Upper lobe of right lung (tissue), 1 donor: ENCODE results near the gene ADAP1. TPM values are rescaled to one million over a fixed set of nuclear protein-coding genes. Genes with fewer than 3 reads are reported as not detected.
"Not testable (repeated sequence)": the region's sequence is repeated elsewhere in the genome, so short reads cannot be mapped to it uniquely, and the experiment has no call there.

Source experiments
- ATAC-seq: fragments of 200-7000 bp; cut with Tn5 transposase; one replicate; pipeline ENCODE4 v1.9.1; 2020; ENCODE audit warnings: mild to moderate bottlenecking, moderate library complexity
- DNase-seq: peaks from one replicate; pipeline ENCODE4 v3.0.0-alpha.2; 2020
- H3K27ac ChIP-seq: fragments of 200-600 bp; one replicate; pipeline ENCODE4 v1.8.0; 2022
- H3K27me3 ChIP-seq: fragments of 200-600 bp; one replicate; pipeline ENCODE4 v1.8.0; 2022; ENCODE audit warnings: mild to moderate bottlenecking
- H3K36me3 ChIP-seq: fragments of 200-600 bp; one replicate; pipeline ENCODE4 v1.8.0; 2022
- H3K4me1 ChIP-seq: fragments of 200-600 bp; one replicate; pipeline ENCODE4 v1.8.0; 2022
- H3K4me3 ChIP-seq: fragments of 200-600 bp; one replicate; pipeline ENCODE4 v1.8.0; 2022; ENCODE audit warnings: mild to moderate bottlenecking
- H3K9me3 ChIP-seq: fragments of 200-600 bp; one replicate; pipeline ENCODE4 v1.8.0; 2022
- intact Hi-C: fragments of 100-400 bp; cut with DNase I; formaldehyde crosslinking; loops from one replicate; pipeline ENCODE4 v1.11.0; 2022
- total RNA-seq: library from RNA; stranded (reverse); fragmentation: NEBNext Ultra II Directional; extraction: Animal tissue kit (Norgen Biotek cat#: 25700); gene quantifications from one replicate; pipeline ENCODE4 v1.2.1, GENCODE V29; 2021
- TF ChIP-seq, protein P1 (sequence below): fragments of 200-600 bp; IDR thresholded peaks from one replicate; pipeline ENCODE4 v1.8.0; 2022; ENCODE audit warnings: antibody characterized with exemption
- donor health status: DM: no; HTN: yes; CAD: no; lungs with severe emphysema.

Gene ADAP1
- total RNA-seq, 1 donor from 2014 or later = 30.7 TPM

DNA sequence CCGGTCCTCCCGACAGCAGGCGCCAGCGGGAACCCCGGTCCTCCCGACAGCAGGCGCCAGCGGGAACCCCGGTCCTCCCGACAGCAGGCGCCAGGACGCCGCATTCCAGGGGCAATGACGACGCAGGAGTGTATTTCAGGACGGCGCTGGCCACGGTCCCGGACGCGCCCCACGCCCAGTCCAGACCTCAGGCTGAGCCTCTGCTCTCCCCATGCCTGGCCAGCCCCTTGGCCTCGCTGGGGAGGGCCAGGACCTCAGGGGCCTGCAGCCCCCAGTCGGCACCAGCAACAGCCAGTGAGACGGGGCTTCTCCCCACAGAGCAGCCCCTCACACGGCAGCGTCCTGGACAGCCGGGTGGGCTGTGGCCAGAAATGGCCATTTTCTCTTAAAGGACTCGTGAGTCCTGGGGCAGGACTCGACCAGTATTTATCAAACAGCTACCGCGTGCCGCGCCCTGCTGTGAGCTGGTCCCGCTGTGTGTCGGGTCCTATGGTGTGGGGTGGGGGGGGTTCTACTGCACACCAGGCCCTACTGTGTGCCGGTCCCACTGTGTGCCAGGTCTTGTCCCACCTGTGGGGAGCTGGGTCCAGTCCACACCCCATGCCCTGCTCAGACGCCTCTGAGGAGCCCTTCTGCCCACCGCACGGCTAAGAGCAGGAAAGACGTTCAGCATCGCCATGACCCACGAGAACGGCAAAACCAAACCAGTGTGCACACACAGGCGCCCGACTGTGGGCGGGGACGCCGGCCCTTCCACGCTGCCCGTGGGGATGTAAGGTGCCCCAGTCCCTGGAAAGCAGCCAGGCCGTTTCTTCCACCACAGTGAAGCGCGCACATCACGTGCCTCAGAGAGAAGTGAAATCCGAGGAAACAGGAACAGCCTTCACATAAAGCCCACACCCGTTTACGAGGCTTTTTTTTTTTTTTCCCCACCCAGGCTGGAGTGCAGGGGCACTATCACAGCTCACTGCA lies 44.8 kb downstream of the ADAP1 start:
- TF ChIP-seq, protein P1, sequence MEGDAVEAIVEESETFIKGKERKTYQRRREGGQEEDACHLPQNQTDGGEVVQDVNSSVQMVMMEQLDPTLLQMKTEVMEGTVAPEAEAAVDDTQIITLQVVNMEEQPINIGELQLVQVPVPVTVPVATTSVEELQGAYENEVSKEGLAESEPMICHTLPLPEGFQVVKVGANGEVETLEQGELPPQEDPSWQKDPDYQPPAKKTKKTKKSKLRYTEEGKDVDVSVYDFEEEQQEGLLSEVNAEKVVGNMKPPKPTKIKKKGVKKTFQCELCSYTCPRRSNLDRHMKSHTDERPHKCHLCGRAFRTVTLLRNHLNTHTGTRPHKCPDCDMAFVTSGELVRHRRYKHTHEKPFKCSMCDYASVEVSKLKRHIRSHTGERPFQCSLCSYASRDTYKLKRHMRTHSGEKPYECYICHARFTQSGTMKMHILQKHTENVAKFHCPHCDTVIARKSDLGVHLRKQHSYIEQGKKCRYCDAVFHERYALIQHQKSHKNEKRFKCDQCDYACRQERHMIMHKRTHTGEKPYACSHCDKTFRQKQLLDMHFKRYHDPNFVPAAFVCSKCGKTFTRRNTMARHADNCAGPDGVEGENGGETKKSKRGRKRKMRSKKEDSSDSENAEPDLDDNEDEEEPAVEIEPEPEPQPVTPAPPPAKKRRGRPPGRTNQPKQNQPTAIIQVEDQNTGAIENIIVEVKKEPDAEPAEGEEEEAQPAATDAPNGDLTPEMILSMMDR = no peak
- intact Hi-C loops = no loop called here
- Histone ChIP-seq H3K36me3 (no peaks in the 10 kb centered on the region), H3K4me1 (peaks cover 6% of the 10 kb centered on the region), H3K9me3 (no peaks in the 10 kb centered on the region), H3K4me3 (peak overlapping the region; percentile 30), H3K27me3 (no peaks in the 10 kb centered on the region), H3K27ac (no peak overlapping the region)
- ATAC-seq (peak; percentile 68), DNase-seq (peak; percentile 88)

DNA sequence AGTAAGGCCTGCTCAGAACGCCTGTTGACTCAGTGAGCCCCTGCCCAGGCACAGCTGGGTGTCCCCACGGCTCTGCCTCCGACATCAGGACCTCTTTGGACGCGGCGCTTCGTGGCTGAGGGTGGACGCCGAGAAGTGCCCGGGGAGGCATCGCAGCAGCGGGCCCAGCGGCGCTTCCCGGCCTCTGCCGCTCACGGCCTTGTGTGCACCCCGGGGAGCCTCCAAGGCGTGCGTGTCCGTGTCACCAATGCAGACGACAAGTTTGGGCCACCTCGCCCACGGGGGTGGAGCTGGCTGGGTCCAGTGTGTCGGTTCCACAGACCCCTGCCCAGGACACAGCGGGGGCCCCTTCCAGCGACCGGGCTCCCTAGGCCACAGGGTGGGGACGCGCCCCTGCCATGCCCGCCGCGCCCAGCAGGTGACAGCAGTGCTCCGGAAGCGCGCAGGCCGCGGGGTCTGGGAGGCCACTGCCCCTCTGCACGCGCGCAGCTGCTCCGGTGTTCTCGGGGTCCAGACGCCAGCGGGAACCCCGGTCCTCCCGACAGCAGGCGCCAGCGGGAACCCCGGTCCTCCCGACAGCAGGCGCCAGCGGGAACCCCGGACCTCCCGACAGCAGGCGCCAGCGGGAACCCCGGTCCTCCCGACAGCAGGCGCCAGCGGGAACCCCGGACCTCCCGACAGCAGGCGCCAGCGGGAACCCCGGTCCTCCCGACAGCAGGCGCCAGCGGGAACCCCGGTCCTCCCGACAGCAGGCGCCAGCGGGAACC lies 45.7 kb downstream of the ADAP1 start:
- intact Hi-C loops, H3K9me3 ChIP-seq, H3K36me3 ChIP-seq, H3K27me3 ChIP-seq, H3K4me1 ChIP-seq, H3K27ac ChIP-seq: not testable (repeated sequence)
- ATAC-seq (peak; percentile 78), DNase-seq (peak; percentile 82)
- H3K4me3 ChIP-seq = peak overlapping the region; percentile 30
- TF ChIP-seq, protein P1 = peak; percentile 66

DNA sequence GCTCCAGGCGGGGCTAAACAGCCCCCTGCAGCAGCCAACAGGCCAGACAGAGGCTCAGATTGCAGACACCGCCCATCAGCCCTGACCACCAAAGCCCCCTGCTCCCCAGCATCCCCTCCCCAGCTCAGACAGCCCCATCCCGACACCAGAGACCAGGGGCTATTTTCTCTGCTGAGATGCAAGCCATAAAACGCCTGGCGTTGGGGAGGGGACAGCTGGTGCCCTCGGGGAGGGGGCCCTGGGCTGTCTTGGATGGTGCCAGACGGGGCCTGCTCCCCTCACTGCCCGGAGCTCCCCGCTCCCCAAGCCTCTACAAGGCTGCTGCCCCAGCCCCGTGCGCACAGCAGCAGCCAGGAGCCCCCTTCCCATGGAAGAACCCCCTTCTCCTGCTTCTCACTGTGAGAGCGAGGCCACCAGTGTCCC lies 46.3 kb downstream of the ADAP1 start:
- Histone ChIP-seq H3K4me1 (peaks cover 6% of the 10 kb centered on the region), H3K27me3 (no peaks in the 10 kb centered on the region), H3K4me3 (no peak overlapping the region), H3K27ac (no peak overlapping the region), H3K36me3 (no peaks in the 10 kb centered on the region), H3K9me3 (no peaks in the 10 kb centered on the region)
- DNase-seq (no peak), ATAC-seq (no peak)
- intact Hi-C loops = no loop called here
- TF ChIP-seq, protein P1 = no peak

DNA sequence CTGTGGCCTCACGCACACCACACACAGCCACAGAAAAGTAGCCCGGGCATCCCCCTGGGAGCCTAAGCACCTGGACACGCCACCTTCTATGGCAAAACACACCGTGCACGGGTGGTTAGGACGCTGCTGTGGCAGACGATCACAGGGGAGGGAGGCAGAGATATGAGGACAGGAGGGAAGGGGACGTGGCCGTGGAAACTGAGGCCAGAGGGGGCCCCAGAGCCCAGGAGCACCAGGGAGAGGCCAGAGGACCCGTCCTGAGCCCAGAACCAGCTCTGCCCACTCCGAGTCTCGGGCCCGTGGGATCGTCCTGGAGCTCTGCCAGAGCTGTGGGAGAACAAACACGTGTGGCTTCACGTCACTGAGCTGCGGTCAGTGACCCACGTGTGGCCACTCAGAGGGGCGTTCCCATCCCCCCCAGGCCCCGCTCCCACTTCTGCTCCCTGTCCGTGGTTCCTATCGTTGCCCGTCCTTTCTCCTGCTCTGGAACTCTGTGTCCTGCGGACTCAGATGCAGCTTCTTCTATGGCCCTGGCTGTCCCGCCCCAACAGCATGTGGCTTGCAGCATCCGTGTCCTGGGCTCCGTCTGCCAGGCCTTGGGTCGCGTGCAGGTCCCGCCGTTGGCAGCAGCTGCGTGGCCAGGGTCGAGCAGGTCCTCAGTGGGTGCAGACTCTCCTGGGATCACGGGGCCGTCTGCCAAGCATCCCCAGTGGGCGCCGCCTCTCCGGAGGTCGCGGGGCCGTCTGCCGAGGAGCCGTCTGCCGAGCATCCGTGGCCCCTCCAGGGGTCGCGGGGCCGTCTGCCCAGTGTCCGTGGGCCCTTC lies 47.1 kb downstream of the ADAP1 start:
- DNase-seq (no peak), ATAC-seq (no peak)
- H3K9me3 ChIP-seq = no peaks in the 10 kb centered on the region
- H3K27ac ChIP-seq = no peak overlapping the region
- no peaks in the 10 kb centered on the region for H3K27me3 ChIP-seq
- H3K36me3 ChIP-seq = no peaks in the 10 kb centered on the region
- intact Hi-C loops = no loop called here
- H3K4me1 ChIP-seq = peaks cover 6% of the 10 kb centered on the region
- TF ChIP-seq, protein P1 = no peak
- no peak overlapping the region for H3K4me3 ChIP-seq

DNA sequence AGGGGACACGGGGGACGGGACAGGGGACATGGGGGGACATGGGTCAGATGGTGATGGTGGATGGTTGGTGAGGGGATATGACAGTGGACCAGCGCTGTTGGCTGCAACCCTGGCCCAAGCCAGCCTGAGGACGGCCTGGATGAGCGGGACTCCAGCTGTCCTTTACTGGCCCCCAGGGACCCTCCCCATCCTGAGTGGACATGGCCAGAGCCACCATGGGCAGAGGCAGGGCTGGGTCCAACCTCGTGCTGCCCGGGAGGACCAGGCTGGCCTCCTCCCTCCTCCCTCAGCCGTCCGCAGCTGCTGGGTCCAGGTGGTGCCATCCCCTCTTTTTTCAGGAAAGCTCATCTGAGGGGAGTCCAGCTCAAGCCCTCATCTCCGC lies 47.7 kb downstream of the ADAP1 start:
- TF ChIP-seq, protein P1 = no peak
- H3K27me3 ChIP-seq = no peaks in the 10 kb centered on the region
- H3K9me3 ChIP-seq = no peaks in the 10 kb centered on the region
- no peak overlapping the region for H3K27ac ChIP-seq
- H3K36me3 ChIP-seq = no peaks in the 10 kb centered on the region
- H3K4me1 ChIP-seq = peaks cover 6% of the 10 kb centered on the region
- H3K4me3 ChIP-seq = no peak overlapping the region
- intact Hi-C loops = no loop called here
- no peak for ATAC-seq
- no peak for DNase-seq
